K562 (cell line): ENCODE measurements around the gene LMTK2. TPM values are rescaled to one million over a fixed set of nuclear protein-coding genes. Genes with fewer than 3 reads are reported as not detected.

ENCODE experiments used
- ATAC-seq: fragments of 200-7000 bp; cut with Tn5 transposase; 3 replicates; pipeline ENCODE4 v1.9.1; 2020; ENCODE audit warnings: moderate library complexity
- BruUV-seq: library from RNA; stranded (reverse); fragments of 400-500 nt; replicated peaks from 2 replicates; lab custom pipeline; 2021; lab: Mats Ljungman, UMichigan
- CTCF ChIA-PET: fragments of 300-600 bp; formaldehyde crosslinking; extraction: SDS; loops from one replicate; lab custom pipeline; 2021; ENCODE audit warnings: low intra/inter-chr PET ratio; lab: Yijun Ruan, JAX
- POLR2A ChIA-PET: fragments of 300-600, 350-650 bp; sonication (Branson Sonifier 250); formaldehyde crosslinking; extraction: SDS; loops from one replicate; lab custom pipeline; 2021; ENCODE audit warnings: antibody characterized with exemption, inconsistent platforms; lab: Yijun Ruan, JAX
- DNase-seq, 4 experiments: peaks; one replicate each; pipeline versions ENCODE4 v3.0.0 to v3.0.0-alpha.2; 2011 to 2018; ENCODE audit warnings: low spot score in 3 of 4, mixed read lengths in 3 of 4; ENCODE audit errors: extremely low read depth in 1 of 4
- FAIRE-seq: peaks from 2 replicates; lab custom pipeline; 2011; peaks lifted over from hg19 to GRCh38; lab: Jason Lieb, UNC
- H2AFZ ChIP-seq: 2 replicates; pipeline ENCODE4 v1.6.0; 2011; ENCODE audit warnings: low read depth, low read length, control low read depth, inconsistent platforms
- H3K27ac ChIP-seq: fragments of 200-600 bp; 3 replicates; pipeline ENCODE4 v1.8.0; 2011; ENCODE audit warnings: low read depth, mild to moderate bottlenecking, control low read depth, inconsistent platforms, low read length, moderate library complexity, mixed read lengths; ENCODE audit errors: extremely low read depth
- H3K27me3 ChIP-seq, 2 experiments: fragments of 300-600 bp in 1 of 2; 2 replicates in 1 of 2; 3 replicates in 1 of 2; pipeline versions ENCODE4 v1.6.0 to v1.8.0; 2011; ENCODE audit warnings: inconsistent platforms in 2 of 2, low read length in 2 of 2, mild to moderate bottlenecking in 1 of 2, mixed read lengths in 1 of 2, moderate library complexity in 1 of 2; ENCODE audit not compliant: control insufficient read depth in 2 of 2, insufficient read depth in 2 of 2
- H3K36me3 ChIP-seq: fragments of 300-600 bp; 3 replicates; pipeline ENCODE4 v1.8.0; 2011; ENCODE audit warnings: mild to moderate bottlenecking, low read length, inconsistent platforms; ENCODE audit not compliant: control insufficient read depth, insufficient read depth
- H3K4me1 ChIP-seq, 2 experiments: fragments of 200-600 bp in 1 of 2; replicated peaks in 1 of 2; 2 replicates in 1 of 2; 3 replicates in 1 of 2; pipeline versions ENCODE4 v1.5.1 to v1.8.0; 2011; ENCODE audit warnings: inconsistent platforms in 2 of 2, low read length in 2 of 2, mild to moderate bottlenecking in 1 of 2, mixed read lengths in 1 of 2, moderate library complexity in 1 of 2; ENCODE audit not compliant: control insufficient read depth in 2 of 2, insufficient read depth in 2 of 2
- H3K4me2 ChIP-seq: 2 replicates; pipeline ENCODE4 v1.6.1; 2011; ENCODE audit warnings: low read length, control low read depth, inconsistent platforms, mixed read lengths; ENCODE audit not compliant: insufficient read depth
- H3K4me3 ChIP-seq: fragments of 200-600 bp; sonication (generic), shearing (Covaris generic); 2 replicates; pipeline ENCODE4 v1.5.1; 2016; ENCODE audit warnings: control low read depth, inconsistent platforms
- H3K79me2 ChIP-seq: fragments of 200-600 bp; 3 replicates; pipeline ENCODE4 v1.8.0; 2011; ENCODE audit warnings: low read length, inconsistent platforms; ENCODE audit not compliant: control insufficient read depth, insufficient read depth
- H3K9ac ChIP-seq, 2 experiments: 2 replicates each; pipeline versions ENCODE4 v1.6.0 to v1.6.1; 2011; ENCODE audit warnings: low read depth in 2 of 2, low read length in 2 of 2, control low read depth in 1 of 2, inconsistent platforms in 1 of 2, mild to moderate bottlenecking in 1 of 2, mixed read lengths in 1 of 2; ENCODE audit not compliant: insufficient read depth in 1 of 2
- H3K9me1 ChIP-seq: one replicate; pipeline ENCODE4 v1.6.0; 2011; ENCODE audit warnings: inconsistent platforms, mild to moderate bottlenecking, low read length, moderate library complexity; ENCODE audit not compliant: control insufficient read depth, insufficient read depth
- H3K9me3 ChIP-seq: replicated peaks from 2 replicates; pipeline ENCODE4 v1.5.1; 2011; ENCODE audit warnings: low read depth, low read length, inconsistent platforms; ENCODE audit not compliant: control insufficient read depth, insufficient read depth
- H4K20me1 ChIP-seq: replicated peaks from 2 replicates; pipeline ENCODE4 v1.6.1; 2011; ENCODE audit warnings: low read length, inconsistent platforms, mixed read lengths; ENCODE audit not compliant: control insufficient read depth, insufficient read depth
- ATF3 ChIP-seq, 2 experiments: fragments of 450-650 bp in 1 of 2; sonication (generic) in 1 of 2; formaldehyde crosslinking in 1 of 2; IDR thresholded peaks in 1 of 2; conservative IDR thresholded peaks in 1 of 2; 2 replicates each; pipeline versions ENCODE4 v1.6.1 to v1.8.1; 2016 to 2023; ENCODE audit warnings: mild to moderate bottlenecking in 2 of 2, moderate library complexity in 2 of 2, inconsistent platforms in 1 of 2, missing genetic modification reagents in 1 of 2
- BRD4 ChIP-seq: fragments of 200-600 bp; sonication (generic); IDR thresholded peaks from 2 replicates; pipeline ENCODE4 v1.6.1; 2017; ENCODE audit warnings: inconsistent platforms
- BRF2 ChIP-seq: IDR thresholded peaks from 3 replicates; pipeline ENCODE4 v1.6.1; 2011; ENCODE audit warnings: borderline replicate concordance, mild to moderate bottlenecking; ENCODE audit not compliant: insufficient read length, insufficient read depth
- CAMTA2 ChIP-seq: fragments of 250-450 bp; sonication (Bioruptor Pico); conservative IDR thresholded peaks from 2 replicates; pipeline ENCODE4 v1.5.1; 2022
- CREM ChIP-seq: IDR thresholded peaks from 2 replicates; pipeline ENCODE4 v1.6.1; 2014; ENCODE audit warnings: antibody characterized with exemption, low read depth
- DMBX1 ChIP-seq: fragments of 250-450 bp; sonication (Bioruptor Pico); IDR thresholded peaks from 2 replicates; pipeline ENCODE4 v1.8.0; 2022; ENCODE audit warnings: inconsistent platforms, mild to moderate bottlenecking, moderate library complexity, borderline replicate concordance
- ESRRB ChIP-seq: fragments of 250-450 bp; sonication (Bioruptor Pico); IDR thresholded peaks from 2 replicates; pipeline ENCODE4 v1.5.0; 2020; ENCODE audit warnings: mild to moderate bottlenecking, moderate library complexity, borderline replicate concordance
- KAT8 ChIP-seq: fragments of 450-650 bp; IDR thresholded peaks from 2 replicates; pipeline ENCODE4 v1.6.1; 2016; ENCODE audit warnings: low read depth, mild to moderate bottlenecking
- MAFG ChIP-seq: fragments of 450-650 bp; conservative IDR thresholded peaks from 2 replicates; pipeline ENCODE4 v1.6.1; 2016; ENCODE audit warnings: missing genetic modification characterization, missing compliant biosample characterization
- MITF ChIP-seq: IDR thresholded peaks from 2 replicates; pipeline ENCODE4 v1.6.1; 2014; ENCODE audit warnings: antibody characterized with exemption
- RBFOX2 ChIP-seq: fragments of 200-400 bp; formaldehyde crosslinking; IDR thresholded peaks from 2 replicates; pipeline ENCODE4 v1.6.1; 2017; ENCODE audit warnings: low read depth, mild to moderate bottlenecking, low read length, moderate library complexity
- SIN3B ChIP-seq: fragments of 450-650 bp; IDR thresholded peaks from 2 replicates; pipeline ENCODE4 v1.6.1; 2017; ENCODE audit warnings: low read depth, mild to moderate bottlenecking, moderate library complexity
- SMAD3 ChIP-seq: fragments of 450-650 bp; formaldehyde crosslinking; conservative IDR thresholded peaks from 2 replicates; pipeline ENCODE4 v1.4.0; 2020; ENCODE audit warnings: mild to moderate bottlenecking
- SNRNP70 ChIP-seq: fragments of 200-400 bp; formaldehyde crosslinking; optimal IDR thresholded peaks from 2 replicates; pipeline ENCODE3; 2017; ENCODE audit warnings: low read depth, low read length
- TBP ChIP-seq: optimal IDR thresholded peaks from 2 replicates; pipeline ENCODE3; 2011; ENCODE audit warnings: low read depth, low read length, improper control_type of control experiment
- ZFP36 ChIP-seq: fragments of 150-350 bp; IDR thresholded peaks from 2 replicates; pipeline ENCODE4 v1.6.1; 2018; ENCODE audit warnings: low read length, low read depth; ENCODE audit not compliant: partially characterized antibody
- ZFP91 ChIP-seq: sonication (generic); formaldehyde crosslinking; IDR thresholded peaks from 2 replicates; pipeline ENCODE4 v1.8.0; 2022; ENCODE audit warnings: mild to moderate bottlenecking, missing genetic modification reagents
- ZNF253 ChIP-seq: fragments of 250-450 bp; sonication (Bioruptor Pico); conservative IDR thresholded peaks from 2 replicates; pipeline ENCODE4 v1.6.1; 2021; ENCODE audit warnings: mild to moderate bottlenecking
- WGBS: fragments of 100-300 bp; shearing (Covaris generic); methylation state at CpG from one replicate; pipeline ENCODE4 v1.1.6; 2016; ENCODE audit warnings: low coverage, mixed read lengths; ENCODE audit not compliant: insufficient coverage; ENCODE audit errors: missing lambda C conversion rate; 5-methylcytosine and 5-hydroxymethylcytosine counted together
- in situ Hi-C: fragments of 300-500 bp; cut with MboI; formaldehyde crosslinking; loops from 4 replicates; pipeline ENCODE4 v1.15.0; 2018; ENCODE audit warnings: inconsistent platforms, mixed read lengths
- intact Hi-C: fragments of 100-400 bp; cut with micrococcal nuclease; formaldehyde crosslinking; loops from 2 replicates; pipeline ENCODE4 v1.14.2; 2022
- polyA plus RNA-seq, 8 experiments: library from polyadenylated mRNA; depleted of rRNA in 4 of 8; stranded (reverse) in 5 of 8; unstranded in 3 of 8; fragments of >200 nt; fragmentation: Nextera tagmentation in 2 of 8; fragmentation: Illumina TruSeq in 1 of 8; extraction: Ambion mirVana in 2 of 8; extraction: Trizol in 1 of 8; gene quantifications; 2 replicates each; pipeline versions ENCODE4 v1.2.1 to v1.2.3, GENCODE V29; 2011 to 2014; ENCODE audit warnings: inconsistent platforms in 1 of 8, missing spikeins in 1 of 8
- total RNA-seq, 7 experiments: library from RNA; depleted of rRNA in 6 of 7; stranded (reverse); fragments of >200 nt in 6 of 7; fragmentation: Illumina TruSeq in 2 of 7; extraction: Trizol in 2 of 7; gene quantifications; 2 replicates each; pipeline versions ENCODE4 v1.2.1 to v1.2.3, GENCODE V29; 2011 to 2021; ENCODE audit warnings: low replicate concordance in 1 of 7

The LMTK2 gene
- total and polyA plus RNA-seq, 9 of the 15 experiments (the other 6 are each of a cell fraction or from before 2014, with no cell fraction given): 0.78 to 16.4 (median 6.3) TPM

- H3K9me3 ChIP-seq: no peaks in the 10 kb centered on the region; the same call in 1 of the 2 replicates
- peaks cover 27 to 44% of the 10 kb centered on the region in 2 experiments for H3K27me3 ChIP-seq
- no TSS peak for BruUV-seq
- ATAC-seq (no peak), FAIRE-seq (no peak), DNase-seq (no peak)
- in situ Hi-C loops: no loop called here
- 0 out of 4 replicates have a peak overlapping the region, but pooled peaks of 1 of the 2 experiments have one; percentile 21 for H3K9ac ChIP-seq
- no peak overlapping the region for H3K27ac ChIP-seq
- ChIA-PET CTCF (no interaction called here), POLR2A (interaction anchor here (0.7 to 1.4 kb wide), 3 partner anchors 10 to 28 kb away, joined by 3 to 4 read pairs (median 3); no protein-coding TSS in a partner anchor)
- H2AFZ ChIP-seq: no peak overlapping the region
- 0 out of 2 replicates have a peak, but pooled peaks cover 4% of the 10 kb centered on the region for H4K20me1 ChIP-seq
- no peak overlapping the region for H3K4me3 ChIP-seq
- no peak overlapping the region for H3K4me2 ChIP-seq
- WGBS: 9% methylated on average over 11 of the region's 11 CpGs
- H3K9me1 ChIP-seq: no peaks in the 10 kb centered on the region
- H3K36me3 ChIP-seq: no peaks in the 10 kb centered on the region
- H3K79me2 ChIP-seq: no peaks in the 10 kb centered on the region
- H3K4me1 ChIP-seq: no peaks in the 10 kb centered on the region
- intact Hi-C loops: no loop called here
- no peak for TF ChIP-seq ZFP36
- TF ChIP-seq BRF2: no peak
- no peak for TF ChIP-seq TBP
- TF ChIP-seq MITF: no peak
- TF ChIP-seq MAFG (tag): no peak
- TF ChIP-seq ZNF253: no peak
- no peak for TF ChIP-seq SIN3B
- no peak for TF ChIP-seq SMAD3 (CRISPR knock-in tag)
- TF ChIP-seq BRD4: no peak
- TF ChIP-seq DMBX1 (CRISPR knock-in tag): no peak
- TF ChIP-seq CREM: no peak
- TF ChIP-seq CAMTA2: no peak
- no peak for TF ChIP-seq ZFP91
- TF ChIP-seq SNRNP70: no peak
- TF ChIP-seq ATF3 (IDR thresholded peaks at IDR 0.05): no peak
- no peak for TF ChIP-seq ATF3 (CRISPR knock-in tag; conservative IDR thresholded peaks at IDR 0.05)
- TF ChIP-seq KAT8: no peak
- TF ChIP-seq ESRRB (CRISPR knock-in tag): no peak
- TF ChIP-seq RBFOX2: no peak
These were observed 20.4 kb upstream of the LMTK2 start for GRCh38 chr7:98086281-98086718.
